Smooth muscle cell (in vitro differentiated cells): ENCODE results near the gene POLR3B. TPM values are rescaled to one million over a fixed set of nuclear protein-coding genes. Genes with fewer than 3 reads are reported as not detected.

Source experiments
- DNase-seq: peaks from one replicate; lab custom pipeline; 2025; ENCODE audit not compliant: unreplicated experiment; lab: John Stamatoyannopoulos, UW
- H2AFZ ChIP-seq: fragments of 200-600 bp; sonication (generic); 2 replicates; pipeline ENCODE4 v1.6.0; 2016; ENCODE audit warnings: antibody characterized with exemption, low read depth, mild to moderate bottlenecking
- H3F3A ChIP-seq: fragments of 200-600 bp; sonication (generic); 2 replicates; pipeline ENCODE4 v1.6.0; 2017; ENCODE audit warnings: antibody characterized with exemption, low read depth
- H3K27ac ChIP-seq: fragments of 200-600 bp; sonication (generic); 2 replicates; pipeline ENCODE4 v1.5.1; 2016; ENCODE audit warnings: low read depth, mild to moderate bottlenecking
- H3K27me3 ChIP-seq: fragments of 200-600 bp; sonication (generic); 2 replicates; pipeline ENCODE4 v1.6.1; 2016; ENCODE audit warnings: low read depth, mild to moderate bottlenecking
- H3K36me3 ChIP-seq: fragments of 200-600 bp; sonication (generic); 2 replicates; pipeline ENCODE4 v1.5.1; 2016; ENCODE audit warnings: low read depth
- H3K4me1 ChIP-seq: fragments of 200-600 bp; sonication (generic); 2 replicates; pipeline ENCODE4 v1.5.1; 2016; ENCODE audit warnings: low read depth
- H3K4me2 ChIP-seq: fragments of 200-600 bp; sonication (generic); 2 replicates; pipeline ENCODE4 v1.6.0; 2016; ENCODE audit warnings: mild to moderate bottlenecking
- H3K4me3 ChIP-seq: fragments of 200-600 bp; sonication (generic); 2 replicates; pipeline ENCODE4 v1.5.1; 2016; ENCODE audit warnings: mild to moderate bottlenecking
- H3K79me2 ChIP-seq: fragments of 200-600 bp; sonication (generic); 2 replicates; pipeline ENCODE4 v1.6.0; 2016; ENCODE audit warnings: low read depth, mild to moderate bottlenecking
- H3K9ac ChIP-seq: fragments of 200-600 bp; sonication (generic); 2 replicates; pipeline ENCODE4 v1.6.0; 2016; ENCODE audit warnings: low read depth
- H3K9me3 ChIP-seq: fragments of 200-600 bp; sonication (generic); replicated peaks from 2 replicates; pipeline ENCODE4 v1.5.1; 2016; ENCODE audit warnings: low read depth
- H4K20me1 ChIP-seq: fragments of 200-600 bp; sonication (generic); 2 replicates; pipeline ENCODE4 v1.6.0; 2016; ENCODE audit warnings: low read depth
- CTCF ChIP-seq: fragments of 200-600 bp; sonication (generic); IDR thresholded peaks from 2 replicates; pipeline ENCODE4 v1.5.1; 2017; ENCODE audit warnings: borderline replicate concordance, mild to moderate bottlenecking, antibody characterized with exemption; ENCODE audit not compliant: insufficient read depth, poor library complexity, severe bottlenecking
- WGBS: methylation state at CpG from one replicate; pipeline ENCODE4 v1.1.7; 2016; ENCODE audit warnings: low lambda C conversion rate; 5-methylcytosine and 5-hydroxymethylcytosine counted together
- polyA plus RNA-seq: library from polyadenylated mRNA; unstranded; fragments of >200 nt; fragmentation: Nextera tagmentation; extraction: Ambion mirVana; gene quantifications from 2 replicates; pipeline ENCODE4 v1.2.1, GENCODE V29; 2016
- total RNA-seq: library from RNA; depleted of rRNA; stranded (reverse); fragments of >200 nt; gene quantifications from 2 replicates; pipeline ENCODE4 v1.2.3, GENCODE V29; 2014

The POLR3B gene
- total and polyA plus RNA-seq, 2 experiments from 2014 or later, result 7.3 to 7.5 TPM

GRCh38 chr12:106480251-106480650 lies 122.7 kb downstream of the POLR3B start:
- no peaks in the 10 kb centered on the region for H3F3A ChIP-seq
- whole genome bisulfite sequencing, result 100% methylated on average over 1 of the region's 1 CpG
- DNase-seq, result no peak

GRCh38 chr12:106481246-106481645 lies 123.7 kb downstream of the POLR3B start:
- Histone ChIP-seq H2AFZ (no peak overlapping the region), H3K27me3 (no peaks in the 10 kb centered on the region), H3K9ac (no peak overlapping the region), H3K4me1 (no peaks in the 10 kb centered on the region), H3K36me3 (no peaks in the 10 kb centered on the region), H3K4me2 (no peak overlapping the region), H4K20me1 (no peaks in the 10 kb centered on the region), H3K27ac (no peak overlapping the region), H3K79me2 (no peaks in the 10 kb centered on the region), H3K9me3 (no peaks in the 10 kb centered on the region), H3F3A (no peaks in the 10 kb centered on the region), H3K4me3 (no peak overlapping the region)
- no peak for DNase-seq
- 95% methylated on average over 6 of the region's 6 CpGs for WGBS
- TF ChIP-seq CTCF, result no peak

More at GRCh38 chr12:106480251-106480650, 122.7 kb downstream of the POLR3B start:
- no peaks in the 10 kb centered on the region for H3K4me1 ChIP-seq
- H3K4me3 ChIP-seq, result no peak overlapping the region
- no peaks in the 10 kb centered on the region for H3K36me3 ChIP-seq
- H3K9me3 ChIP-seq, result no peaks in the 10 kb centered on the region
- H3K27me3 ChIP-seq, result no peaks in the 10 kb centered on the region
- H2AFZ ChIP-seq, result no peak overlapping the region
- no peak overlapping the region for H3K9ac ChIP-seq
- H3K27ac ChIP-seq, result no peak overlapping the region
- H3K79me2 ChIP-seq, result no peaks in the 10 kb centered on the region
- TF ChIP-seq CTCF, result no peak
- no peaks in the 10 kb centered on the region for H4K20me1 ChIP-seq
- H3K4me2 ChIP-seq, result no peak overlapping the region

- Histone ChIP-seq H3K9ac (no peak overlapping the region), H3F3A (no peaks in the 10 kb centered on the region), H3K4me1 (peaks cover 24% of the 10 kb centered on the region), H3K27ac (no peak overlapping the region), H3K27me3 (no peaks in the 10 kb centered on the region), H4K20me1 (no peaks in the 10 kb centered on the region), H3K4me3 (no peak overlapping the region), H3K4me2 (no peak overlapping the region), H3K79me2 (no peaks in the 10 kb centered on the region), H2AFZ (no peak overlapping the region), H3K9me3 (no peaks in the 10 kb centered on the region), H3K36me3 (no peaks in the 10 kb centered on the region)
- TF ChIP-seq CTCF, result no peak
- DNase-seq, result no peak
- WGBS, result 95% methylated on average over 5 of the region's 5 CpGs
Measured at GRCh38 chr12:106487664-106488063, 130.1 kb downstream of the POLR3B start.

- H2AFZ ChIP-seq, result no peak overlapping the region
- H3K36me3 ChIP-seq, result no peaks in the 10 kb centered on the region
- H4K20me1 ChIP-seq, result no peaks in the 10 kb centered on the region
- no peak for TF ChIP-seq CTCF
- H3K9ac ChIP-seq, result no peak overlapping the region
- H3K4me1 ChIP-seq, result peaks cover 32% of the 10 kb centered on the region
- H3K27me3 ChIP-seq, result no peaks in the 10 kb centered on the region
- WGBS, result 87% methylated on average over 3 of the region's 3 CpGs
- H3K4me3 ChIP-seq, result no peak overlapping the region
- DNase-seq, result no peak
- H3F3A ChIP-seq, result no peaks in the 10 kb centered on the region
- H3K9me3 ChIP-seq, result no peaks in the 10 kb centered on the region
- no peak overlapping the region for H3K4me2 ChIP-seq
- no peaks in the 10 kb centered on the region for H3K79me2 ChIP-seq
- no peak overlapping the region for H3K27ac ChIP-seq
Measured at GRCh38 chr12:106488884-106489283, 131.3 kb downstream of the POLR3B start.
